ENCODE data around the gene GCSAM.
A peak's percentile ranks its signal among the peaks of the same experiment; 100 is the strongest.

The GCSAM gene

DNA sequence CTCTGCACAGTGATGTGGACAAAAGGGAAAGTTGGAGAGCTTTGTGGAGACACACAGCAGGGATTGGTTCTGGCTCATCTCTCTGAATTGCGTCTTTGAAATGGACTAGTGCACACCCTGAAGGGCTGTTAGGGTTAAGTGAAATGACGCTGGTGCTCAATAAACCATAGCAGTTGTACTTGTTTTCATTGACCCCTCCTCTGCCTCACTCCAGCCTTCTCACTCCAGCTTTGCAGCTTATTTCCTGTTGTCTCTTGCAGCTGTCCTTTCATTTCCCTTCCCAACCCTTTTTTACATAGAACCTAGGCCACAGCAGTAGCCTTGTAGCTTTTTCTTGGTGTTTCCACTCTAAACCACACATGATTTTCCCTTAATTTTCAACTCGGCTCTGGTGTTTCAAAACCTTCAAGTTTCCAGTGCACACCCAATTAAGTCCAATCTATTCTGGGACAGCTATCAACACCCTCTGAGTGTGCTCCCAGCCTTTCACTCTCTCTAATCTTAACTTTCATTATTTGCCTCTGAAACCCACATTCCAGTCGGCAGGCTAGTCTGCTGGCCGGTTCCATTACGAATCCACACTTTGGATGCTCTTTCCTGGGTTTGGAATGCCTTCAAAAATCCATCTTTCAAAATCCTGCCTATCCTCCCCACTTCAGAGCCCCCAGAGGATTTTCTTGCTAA lies 40.4 kb downstream of the GCSAM start:
- DNase-seq (ENCODE audit: low read depth), result peak; percentile 59
- H3K4me3 ChIP-seq (ENCODE audit: low read depth, low read length), result no peak overlapping the region
- TF ChIP-seq, protein P1, sequence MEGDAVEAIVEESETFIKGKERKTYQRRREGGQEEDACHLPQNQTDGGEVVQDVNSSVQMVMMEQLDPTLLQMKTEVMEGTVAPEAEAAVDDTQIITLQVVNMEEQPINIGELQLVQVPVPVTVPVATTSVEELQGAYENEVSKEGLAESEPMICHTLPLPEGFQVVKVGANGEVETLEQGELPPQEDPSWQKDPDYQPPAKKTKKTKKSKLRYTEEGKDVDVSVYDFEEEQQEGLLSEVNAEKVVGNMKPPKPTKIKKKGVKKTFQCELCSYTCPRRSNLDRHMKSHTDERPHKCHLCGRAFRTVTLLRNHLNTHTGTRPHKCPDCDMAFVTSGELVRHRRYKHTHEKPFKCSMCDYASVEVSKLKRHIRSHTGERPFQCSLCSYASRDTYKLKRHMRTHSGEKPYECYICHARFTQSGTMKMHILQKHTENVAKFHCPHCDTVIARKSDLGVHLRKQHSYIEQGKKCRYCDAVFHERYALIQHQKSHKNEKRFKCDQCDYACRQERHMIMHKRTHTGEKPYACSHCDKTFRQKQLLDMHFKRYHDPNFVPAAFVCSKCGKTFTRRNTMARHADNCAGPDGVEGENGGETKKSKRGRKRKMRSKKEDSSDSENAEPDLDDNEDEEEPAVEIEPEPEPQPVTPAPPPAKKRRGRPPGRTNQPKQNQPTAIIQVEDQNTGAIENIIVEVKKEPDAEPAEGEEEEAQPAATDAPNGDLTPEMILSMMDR (IDR thresholded peaks at IDR 0.05; ENCODE audit: insufficient read depth, low read depth, low read length, missing control alignments), result no peak

DNA sequence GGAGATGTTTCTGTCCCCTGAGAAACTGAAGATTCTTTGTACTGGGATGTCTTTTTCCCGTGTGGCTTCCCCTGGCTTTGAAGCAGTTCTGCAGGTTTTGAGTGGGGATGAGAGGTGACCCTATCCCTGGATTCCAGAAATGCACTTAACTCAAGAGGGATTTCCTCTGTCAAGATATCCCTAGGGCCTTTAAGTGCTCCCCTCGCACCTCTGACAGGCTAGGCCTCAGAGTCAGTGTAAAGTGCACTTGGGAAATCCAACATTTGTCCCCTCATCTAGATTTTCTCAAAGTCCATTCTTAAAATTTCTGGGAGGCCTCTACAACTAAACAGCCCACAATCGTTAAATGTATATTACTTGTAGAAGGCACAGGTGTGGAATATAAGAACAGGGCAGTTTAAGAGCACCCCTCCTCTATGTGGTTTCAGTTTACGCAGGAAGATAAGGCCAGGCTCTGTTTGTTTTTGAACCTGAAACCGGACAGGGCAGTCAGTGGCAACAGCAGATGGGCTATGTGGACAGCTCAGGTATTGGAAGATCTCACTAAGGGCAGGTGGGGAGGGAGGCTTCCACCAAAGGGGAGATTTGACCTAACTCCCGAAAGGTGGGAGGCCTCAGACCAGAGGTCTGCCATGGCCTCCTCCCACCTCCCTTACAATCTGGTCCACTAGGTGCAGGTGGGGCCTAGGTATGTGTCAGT lies 42.0 kb downstream of the GCSAM start:
- H3K4me3 ChIP-seq (ENCODE audit: low read depth, low read length), result no peak overlapping the region
- TF ChIP-seq, protein P1 (IDR thresholded peaks at IDR 0.05; ENCODE audit: insufficient read depth, low read depth, low read length, missing control alignments), result no peak
- DNase-seq (ENCODE audit: low read depth), result peak; percentile 33

DNA sequence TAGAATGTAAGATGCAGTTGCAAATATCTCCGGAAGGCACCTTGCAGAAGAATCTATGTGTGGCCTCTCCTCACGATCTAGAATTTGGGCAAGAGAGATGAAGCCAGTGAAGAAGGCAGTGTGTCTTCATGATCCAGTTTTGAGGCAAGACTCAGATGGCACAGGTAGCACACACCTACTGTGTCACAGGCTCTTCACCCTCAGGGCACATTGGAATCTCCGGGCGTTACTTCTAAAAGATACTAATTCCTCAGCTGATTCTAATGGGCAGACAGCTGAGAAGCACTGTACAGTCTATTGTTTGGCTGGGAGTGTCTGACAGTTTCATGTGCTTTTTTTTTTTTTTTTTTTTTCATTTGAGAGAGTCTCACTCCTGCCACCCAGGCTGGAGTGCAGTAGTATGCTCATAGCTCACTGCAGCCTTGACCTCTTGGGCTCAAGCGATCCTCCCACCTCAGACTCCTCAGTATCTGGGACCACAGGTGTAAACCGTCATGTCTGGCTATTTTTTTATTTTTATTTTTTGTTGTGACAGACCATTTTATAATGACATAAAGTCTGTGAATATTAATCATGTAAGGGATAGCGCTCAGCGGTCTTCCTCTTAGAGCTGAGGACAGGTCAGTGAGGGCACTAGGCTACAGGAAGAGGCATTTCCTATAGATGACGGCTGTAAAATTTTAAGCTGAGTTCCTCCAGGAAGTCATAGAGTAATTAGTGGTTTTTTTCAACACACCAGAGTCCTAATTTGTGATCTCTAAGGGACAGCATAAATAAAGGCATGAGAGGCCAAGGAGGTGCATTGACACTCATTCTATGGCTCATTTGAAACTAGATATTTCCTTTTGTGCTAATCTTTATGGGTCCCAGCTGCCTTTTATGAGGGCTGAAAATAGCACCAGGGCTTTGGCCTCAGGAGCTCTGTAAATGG lies 42.8 kb downstream of the GCSAM start:
- DNase-seq (ENCODE audit: low read depth), result no peak
- no peak overlapping the region for H3K4me3 ChIP-seq (ENCODE audit: low read depth, low read length)
- TF ChIP-seq, protein P1 (IDR thresholded peaks at IDR 0.05; ENCODE audit: insufficient read depth, low read depth, low read length, missing control alignments), result no peak

DNA sequence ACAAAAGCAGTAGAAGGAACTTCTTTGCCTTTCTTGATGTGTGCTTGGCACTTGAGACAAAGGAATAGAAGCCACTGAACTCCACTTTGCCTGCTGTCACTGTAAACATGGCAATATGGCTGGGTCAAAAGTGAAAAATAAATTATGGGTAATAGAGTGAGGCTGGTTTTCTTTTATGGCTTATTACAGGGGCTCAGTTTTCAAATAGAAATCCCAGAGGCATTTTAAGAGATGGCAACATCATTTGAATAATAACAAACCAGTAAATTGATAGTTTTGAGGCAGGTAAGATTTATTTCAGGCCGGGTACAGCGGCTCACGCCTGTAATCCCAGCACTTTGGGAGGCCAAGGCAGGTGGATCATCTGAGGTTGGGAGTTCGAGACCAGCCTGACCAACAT lies 44.1 kb downstream of the GCSAM start:
- TF ChIP-seq, protein P1 (IDR thresholded peaks at IDR 0.05; ENCODE audit: insufficient read depth, low read depth, low read length, missing control alignments), result no peak
- H3K4me3 ChIP-seq (ENCODE audit: low read depth, low read length), result no peak overlapping the region

DNA sequence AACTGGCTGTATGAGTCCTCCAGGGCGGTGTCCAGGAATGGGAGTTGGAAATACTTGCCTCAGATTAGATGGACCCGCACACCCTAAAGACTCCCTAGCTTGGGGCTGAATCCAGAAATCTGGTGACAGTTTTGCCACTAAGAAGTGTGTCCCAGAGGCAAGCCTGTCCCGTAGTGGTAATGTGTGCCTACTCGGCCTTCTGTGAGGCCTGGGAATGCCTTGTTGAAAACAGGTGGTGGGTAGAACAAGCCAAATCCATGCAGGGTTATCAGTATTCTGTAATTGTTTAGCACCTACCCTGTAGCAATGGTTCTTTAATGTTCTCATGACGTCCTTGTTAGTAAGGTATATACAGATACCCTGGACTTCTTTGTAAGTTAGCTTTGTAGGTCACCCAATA lies 45.3 kb downstream of the GCSAM start:
- TF ChIP-seq, protein P1 (IDR thresholded peaks at IDR 0.05; ENCODE audit: insufficient read depth, low read depth, low read length, missing control alignments), result no peak
- H3K4me3 ChIP-seq (ENCODE audit: low read depth, low read length), result no peak overlapping the region
- no peak for DNase-seq (ENCODE audit: low read depth)

More for the DNA sequence above, 44.1 kb downstream of the GCSAM start:
- no peak for DNase-seq (ENCODE audit: low read depth)

DNA sequence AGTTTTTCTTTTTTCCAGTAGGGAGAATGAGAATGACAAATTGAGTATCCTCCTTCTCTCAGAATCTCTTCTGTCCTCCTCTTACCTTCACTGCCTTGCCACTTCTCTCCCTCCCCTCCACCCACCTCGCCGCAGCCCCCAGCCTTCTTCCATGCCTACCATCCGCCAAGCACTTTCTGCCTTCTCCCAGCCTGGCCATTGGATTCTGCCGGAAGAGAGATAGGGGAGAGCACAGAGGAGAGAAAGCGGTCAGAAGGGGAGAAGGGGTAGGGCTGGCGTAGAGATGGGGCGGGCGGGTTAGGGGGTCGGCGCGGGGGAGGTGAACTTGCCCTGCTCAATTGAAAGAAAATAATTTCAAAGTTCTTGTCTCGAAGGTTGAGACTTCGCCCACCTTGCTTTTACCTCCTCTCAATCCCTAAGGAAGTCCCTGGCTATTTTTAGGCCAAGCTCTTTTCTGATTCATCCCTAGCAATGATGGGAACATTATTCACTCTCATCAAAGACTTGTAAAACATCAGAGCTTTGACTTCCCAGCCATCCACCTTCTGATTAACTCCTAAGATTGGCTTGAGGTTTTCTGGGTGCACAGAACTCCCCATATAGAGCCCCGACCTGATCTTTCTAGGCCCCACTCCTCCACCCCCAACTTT lies 46.0 kb downstream of the GCSAM start:
- H3K4me3 ChIP-seq (ENCODE audit: low read depth, low read length), result peak overlapping the region; percentile 71
- DNase-seq (ENCODE audit: low read depth), result no peak
- TF ChIP-seq, protein P1 (IDR thresholded peaks at IDR 0.05; ENCODE audit: insufficient read depth, low read depth, low read length, missing control alignments), result no peak

Measured in GM12865 (cell line).